Activated CD4-positive, alpha-beta T cell treated with anti-CD3 and anti-CD28 coated beads, Interleukin-2, amount 50 U/mL, for 16 hours (primary cell): ENCODE data around the gene EPHA2.
A peak's percentile ranks its signal among the peaks of the same experiment; 100 is the strongest.

Source experiments
- DNase-seq: peaks from one replicate; pipeline ENCODE4 v3.0.0-alpha.2; 2020

The EPHA2 gene

GRCh38 chr1:16133007-16133961 lies 22.6 kb downstream of the EPHA2 start:
- DNase-seq, result no peak

- no peak for DNase-seq
These were observed 23.5 kb downstream of the EPHA2 start for GRCh38 chr1:16132325-16132785.

- DNase-seq, result no peak
These were observed 24.1 kb downstream of the EPHA2 start for GRCh38 chr1:16131636-16132324.

- DNase-seq, result no peak
These were observed 25.0 kb downstream of the EPHA2 start for GRCh38 chr1:16130827-16131226.

- DNase-seq, result no peak
These were observed 25.8 kb downstream of the EPHA2 start for GRCh38 chr1:16129921-16130543.

- no peak for DNase-seq
These were observed 26.6 kb downstream of the EPHA2 start for GRCh38 chr1:16129316-16129715.

- DNase-seq, result no peak
These were observed 27.5 kb downstream of the EPHA2 start for GRCh38 chr1:16128338-16128741.

GRCh38 chr1:16127676-16128337 lies 28.1 kb downstream of the EPHA2 start:
- DNase-seq, result no peak

- no peak for DNase-seq
These were observed 28.9 kb downstream of the EPHA2 start for GRCh38 chr1:16126743-16127515.

GRCh38 chr1:16126160-16126559 lies 29.7 kb downstream of the EPHA2 start:
- DNase-seq, result no peak

- no peak for DNase-seq
These were observed 30.4 kb downstream of the EPHA2 start for GRCh38 chr1:16125483-16125882.

GRCh38 chr1:16125088-16125470 lies 30.8 kb downstream of the EPHA2 start:
- DNase-seq, result no peak

GRCh38 chr1:16124377-16125087 lies 31.3 kb downstream of the EPHA2 start:
- no peak for DNase-seq

GRCh38 chr1:16122916-16123315 lies 33.0 kb downstream of the EPHA2 start:
- peak; percentile 35 for DNase-seq

- no peak for DNase-seq
These were observed 33.5 kb downstream of the EPHA2 start for GRCh38 chr1:16122350-16122881.

- no peak for DNase-seq
These were observed 34.9 kb downstream of the EPHA2 start for GRCh38 chr1:16120940-16121410.

GRCh38 chr1:16120407-16120806 lies 35.5 kb downstream of the EPHA2 start:
- no peak for DNase-seq

- DNase-seq, result no peak
These were observed 35.9 kb downstream of the EPHA2 start for GRCh38 chr1:16119926-16120325.

GRCh38 chr1:16119504-16119903 lies 36.4 kb downstream of the EPHA2 start:
- DNase-seq, result no peak

GRCh38 chr1:16118706-16119105 lies 37.2 kb downstream of the EPHA2 start:
- no peak for DNase-seq

GRCh38 chr1:16117936-16118335 lies 37.9 kb downstream of the EPHA2 start:
- no peak for DNase-seq
